ENCODE data around the gene ST6GALNAC4. TPM values are rescaled to one million over a fixed set of nuclear protein-coding genes. Genes with fewer than 3 reads are reported as not detected.

ST6GALNAC4 gene
- total and polyA plus RNA-seq, 9 of the 15 experiments (the other 6 are each of a cell fraction or from before 2014, with no cell fraction given): 2.6 to 43.1 (median 15.4) TPM

DNA sequence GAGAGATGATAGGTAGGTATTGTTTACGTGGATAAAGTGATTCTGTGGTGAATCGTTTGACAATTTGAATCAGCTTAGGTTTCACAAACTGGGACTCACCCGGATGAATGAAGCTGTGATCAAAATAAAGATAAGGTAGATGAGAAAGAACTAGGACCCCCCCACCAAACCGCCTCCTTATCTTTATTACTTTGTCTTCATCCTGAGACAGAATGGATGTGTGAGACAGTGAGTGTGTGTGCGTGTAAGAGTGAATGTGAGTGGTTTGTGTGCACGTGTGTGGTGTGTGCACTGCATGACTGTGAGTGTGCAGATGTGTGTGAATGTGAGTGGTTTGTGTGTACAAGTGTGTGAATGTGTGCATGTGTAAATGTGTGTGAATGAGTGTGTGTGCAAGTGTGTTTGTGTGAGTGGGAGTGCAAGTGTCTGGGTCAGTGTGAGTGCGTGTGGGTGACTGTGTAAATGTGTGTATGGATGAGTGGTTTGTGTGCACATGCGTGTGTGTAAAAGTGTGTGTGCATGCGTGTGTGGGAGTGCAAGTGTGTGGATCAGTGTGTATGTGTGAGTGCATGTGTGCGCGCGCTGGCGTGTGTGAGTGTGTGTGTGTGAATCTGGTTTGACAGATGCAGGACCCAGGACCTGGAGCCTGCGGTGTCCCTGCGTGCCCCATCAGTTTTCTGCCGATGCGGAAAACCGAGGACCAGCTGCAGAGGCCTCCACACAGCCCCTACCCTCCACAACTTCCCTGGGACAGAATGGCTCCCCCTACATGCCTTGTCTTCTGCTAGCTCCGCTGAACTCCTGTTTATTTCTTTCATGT lies 51.0 kb downstream of the ST6GALNAC4 start (continued):
- TF ChIP-seq PRMT5 (CRISPR knock-in tag; IDR thresholded peaks at IDR 0.05): no peak
- peak; percentile 93 for TF ChIP-seq HLTF (IDR thresholded peaks at IDR 0.05)
- TF ChIP-seq, protein P1, sequence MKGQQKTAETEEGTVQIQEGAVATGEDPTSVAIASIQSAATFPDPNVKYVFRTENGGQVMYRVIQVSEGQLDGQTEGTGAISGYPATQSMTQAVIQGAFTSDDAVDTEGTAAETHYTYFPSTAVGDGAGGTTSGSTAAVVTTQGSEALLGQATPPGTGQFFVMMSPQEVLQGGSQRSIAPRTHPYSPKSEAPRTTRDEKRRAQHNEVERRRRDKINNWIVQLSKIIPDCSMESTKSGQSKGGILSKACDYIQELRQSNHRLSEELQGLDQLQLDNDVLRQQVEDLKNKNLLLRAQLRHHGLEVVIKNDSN (CRISPR knock-in tag; IDR thresholded peaks at IDR 0.05): no peak
- no peak for TF ChIP-seq POLR3G (IDR thresholded peaks at IDR 0.05; ENCODE audit: extremely low read depth, insufficient read length, insufficient replicate concordance)
- no peak for TF ChIP-seq RHOXF2B (CRISPR knock-in tag; conservative IDR thresholded peaks at IDR 0.05)
- TF ChIP-seq ZNF263 (CRISPR knock-in tag; IDR thresholded peaks at IDR 0.05; ENCODE audit: borderline replicate concordance): no peak
- TF ChIP-seq, protein P2, sequence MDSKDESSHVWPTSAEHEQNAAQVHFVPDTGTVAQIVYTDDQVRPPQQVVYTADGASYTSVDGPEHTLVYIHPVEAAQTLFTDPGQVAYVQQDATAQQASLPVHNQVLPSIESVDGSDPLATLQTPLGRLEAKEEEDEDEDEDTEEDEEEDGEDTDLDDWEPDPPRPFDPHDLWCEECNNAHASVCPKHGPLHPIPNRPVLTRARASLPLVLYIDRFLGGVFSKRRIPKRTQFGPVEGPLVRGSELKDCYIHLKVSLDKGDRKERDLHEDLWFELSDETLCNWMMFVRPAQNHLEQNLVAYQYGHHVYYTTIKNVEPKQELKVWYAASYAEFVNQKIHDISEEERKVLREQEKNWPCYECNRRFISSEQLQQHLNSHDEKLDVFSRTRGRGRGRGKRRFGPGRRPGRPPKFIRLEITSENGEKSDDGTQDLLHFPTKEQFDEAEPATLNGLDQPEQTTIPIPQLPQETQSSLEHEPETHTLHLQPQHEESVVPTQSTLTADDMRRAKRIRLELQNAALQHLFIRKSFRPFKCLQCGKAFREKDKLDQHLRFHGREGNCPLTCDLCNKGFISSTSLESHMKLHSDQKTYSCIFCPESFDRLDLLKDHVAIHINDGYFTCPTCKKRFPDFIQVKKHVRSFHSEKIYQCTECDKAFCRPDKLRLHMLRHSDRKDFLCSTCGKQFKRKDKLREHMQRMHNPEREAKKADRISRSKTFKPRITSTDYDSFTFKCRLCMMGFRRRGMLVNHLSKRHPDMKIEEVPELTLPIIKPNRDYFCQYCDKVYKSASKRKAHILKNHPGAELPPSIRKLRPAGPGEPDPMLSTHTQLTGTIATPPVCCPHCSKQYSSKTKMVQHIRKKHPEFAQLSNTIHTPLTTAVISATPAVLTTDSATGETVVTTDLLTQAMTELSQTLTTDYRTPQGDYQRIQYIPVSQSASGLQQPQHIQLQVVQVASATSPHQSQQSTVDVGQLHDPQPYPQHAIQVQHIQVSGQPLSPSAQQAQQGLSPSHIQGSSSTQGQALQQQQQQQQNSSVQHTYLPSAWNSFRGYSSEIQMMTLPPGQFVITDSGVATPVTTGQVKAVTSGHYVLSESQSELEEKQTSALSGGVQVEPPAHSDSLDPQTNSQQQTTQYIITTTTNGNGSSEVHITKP (IDR thresholded peaks at IDR 0.05; ENCODE audit: partially characterized antibody): no peak
- no peak for TF ChIP-seq IFI16 (CRISPR knock-in tag; IDR thresholded peaks at IDR 0.05)
- TF ChIP-seq POLR2B (IDR thresholded peaks at IDR 0.05; ENCODE audit: low read depth, partially characterized antibody): peak; percentile 46
- no peak for TF ChIP-seq HCFC1 (IDR thresholded peaks at IDR 0.05; ENCODE audit: low read depth, low read length)
- TF ChIP-seq CBX8 (IDR thresholded peaks at IDR 0.05; ENCODE audit: borderline replicate concordance, extremely low read depth, low read depth, low read length, poor library complexity, severe bottlenecking): no peak
- no peak for TF ChIP-seq YBX1 (IDR thresholded peaks at IDR 0.05)
- TF ChIP-seq MTA1 (IDR thresholded peaks at IDR 0.05; ENCODE audit: borderline replicate concordance): peak; percentile 86
- peak; percentile 94 for TF ChIP-seq TOE1 (IDR thresholded peaks at IDR 0.05; ENCODE audit: borderline replicate concordance)
- no peak for TF ChIP-seq TOE1 (CRISPR knock-in tag; IDR thresholded peaks at IDR 0.05; ENCODE audit: borderline replicate concordance, low read depth)
- TF ChIP-seq, protein P3, sequence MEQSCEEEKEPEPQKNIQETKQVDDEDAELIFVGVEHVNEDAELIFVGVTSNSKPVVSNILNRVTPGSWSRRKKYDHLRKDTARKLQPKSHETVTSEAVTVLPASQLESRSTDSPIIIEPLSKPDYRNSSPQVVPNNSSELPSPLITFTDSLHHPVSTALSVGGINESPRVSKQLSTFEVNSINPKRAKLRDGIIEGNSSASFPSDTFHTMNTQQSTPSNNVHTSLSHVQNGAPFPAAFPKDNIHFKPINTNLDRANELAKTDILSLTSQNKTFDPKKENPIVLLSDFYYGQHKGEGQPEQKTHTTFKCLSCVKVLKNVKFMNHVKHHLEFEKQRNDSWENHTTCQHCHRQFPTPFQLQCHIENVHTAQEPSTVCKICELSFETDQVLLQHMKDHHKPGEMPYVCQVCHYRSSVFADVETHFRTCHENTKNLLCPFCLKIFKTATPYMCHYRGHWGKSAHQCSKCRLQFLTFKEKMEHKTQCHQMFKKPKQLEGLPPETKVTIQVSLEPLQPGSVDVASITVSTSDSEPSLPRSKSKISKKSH (CRISPR knock-in tag; IDR thresholded peaks at IDR 0.05): no peak
- TF ChIP-seq, protein P4, sequence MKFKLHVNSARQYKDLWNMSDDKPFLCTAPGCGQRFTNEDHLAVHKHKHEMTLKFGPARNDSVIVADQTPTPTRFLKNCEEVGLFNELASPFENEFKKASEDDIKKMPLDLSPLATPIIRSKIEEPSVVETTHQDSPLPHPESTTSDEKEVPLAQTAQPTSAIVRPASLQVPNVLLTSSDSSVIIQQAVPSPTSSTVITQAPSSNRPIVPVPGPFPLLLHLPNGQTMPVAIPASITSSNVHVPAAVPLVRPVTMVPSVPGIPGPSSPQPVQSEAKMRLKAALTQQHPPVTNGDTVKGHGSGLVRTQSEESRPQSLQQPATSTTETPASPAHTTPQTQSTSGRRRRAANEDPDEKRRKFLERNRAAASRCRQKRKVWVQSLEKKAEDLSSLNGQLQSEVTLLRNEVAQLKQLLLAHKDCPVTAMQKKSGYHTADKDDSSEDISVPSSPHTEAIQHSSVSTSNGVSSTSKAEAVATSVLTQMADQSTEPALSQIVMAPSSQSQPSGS (CRISPR knock-in tag; IDR thresholded peaks at IDR 0.05): no peak
- TF ChIP-seq MTA2 (IDR thresholded peaks at IDR 0.05; ENCODE audit: low read depth): peak; percentile 38; the same call in 1 of the 2 replicates
- TF ChIP-seq CXXC5 (CRISPR knock-in tag; IDR thresholded peaks at IDR 0.05): no peak
- no peak for TF ChIP-seq ZNF12 (CRISPR knock-in tag; IDR thresholded peaks at IDR 0.05)
- TF ChIP-seq ATF1 (CRISPR knock-in tag; IDR thresholded peaks at IDR 0.05): no peak
- 0 out of 2 replicates have a peak, but pooled peaks have one; percentile 9 for TF ChIP-seq ATF1 (tag; IDR thresholded peaks at IDR 0.05)
